Raji (cell line): ENCODE data around the gene ADAMTS17.

ENCODE experiments used
- POLR2A ChIP-seq: IDR thresholded peaks from 2 replicates; pipeline ENCODE4 v1.6.1; 2011; ENCODE audit warnings: low read depth, low read length, control low read depth; ENCODE audit not compliant: insufficient read depth

Gene ADAMTS17

DNA sequence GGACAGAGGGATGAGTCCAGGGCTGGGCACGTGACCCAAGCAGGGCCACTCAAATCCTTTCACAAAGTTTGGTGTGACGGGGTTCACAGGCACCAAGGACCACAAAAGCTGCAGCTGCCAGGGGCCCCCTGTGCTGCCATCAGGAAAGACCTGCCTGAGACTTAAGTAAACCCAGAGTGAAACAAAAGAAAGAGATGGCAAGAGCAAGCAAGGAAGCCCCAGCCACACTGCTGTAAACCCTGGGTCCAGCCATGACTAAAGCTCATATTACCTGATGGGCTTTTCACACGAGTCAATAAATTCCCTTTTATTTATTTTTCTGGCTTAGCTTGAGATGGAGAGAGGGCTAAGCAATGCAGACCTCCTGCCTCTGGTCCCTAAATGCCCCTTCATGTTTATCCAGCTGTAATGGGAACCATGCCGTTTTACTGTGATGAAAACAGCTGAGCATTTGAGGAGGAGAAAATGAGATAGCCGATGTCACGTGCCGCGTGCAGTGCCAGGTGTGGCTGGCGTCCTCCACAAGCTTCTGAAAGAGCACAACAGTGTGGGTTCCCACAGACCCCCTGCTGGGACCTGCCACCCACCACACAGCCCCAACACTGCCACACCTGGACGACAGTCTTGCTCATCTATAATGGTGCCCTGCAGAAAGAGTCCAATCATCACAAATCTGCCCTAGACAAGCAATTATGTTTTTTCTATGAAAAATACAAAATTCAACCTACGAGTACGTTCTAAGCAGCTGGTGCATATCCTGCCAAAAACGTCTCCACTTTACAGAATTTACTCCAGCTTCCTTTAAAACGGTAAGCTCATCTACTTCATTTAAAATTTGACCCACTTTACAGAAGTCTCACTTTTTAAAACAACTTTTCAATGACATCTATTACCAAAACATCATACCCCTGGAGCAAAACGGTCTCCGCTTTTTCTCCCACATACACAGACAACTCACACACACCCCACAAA lies 34.2 kb downstream of the ADAMTS17 start:
- TF ChIP-seq POLR2A = no peak

DNA sequence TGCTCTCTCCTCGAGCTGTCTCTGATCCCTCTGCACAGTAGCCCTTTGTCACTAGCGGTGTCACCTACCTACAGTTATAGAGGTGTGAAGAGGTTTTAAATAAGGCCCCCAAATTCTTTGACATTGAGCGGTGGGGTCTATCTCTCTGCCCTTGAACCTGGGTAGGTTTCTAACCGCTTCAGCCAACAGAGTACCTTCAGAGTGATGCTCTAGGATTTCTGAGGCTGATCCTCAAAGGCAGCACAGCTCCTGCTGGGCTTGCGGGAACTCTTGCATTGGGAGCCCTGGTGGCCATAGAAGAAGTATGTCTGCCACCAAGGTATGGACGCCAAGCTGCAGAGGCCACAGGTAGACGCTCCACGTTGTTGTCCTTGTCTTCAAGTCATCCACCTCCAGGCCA lies 35.7 kb downstream of the ADAMTS17 start:
- TF ChIP-seq POLR2A = no peak

DNA sequence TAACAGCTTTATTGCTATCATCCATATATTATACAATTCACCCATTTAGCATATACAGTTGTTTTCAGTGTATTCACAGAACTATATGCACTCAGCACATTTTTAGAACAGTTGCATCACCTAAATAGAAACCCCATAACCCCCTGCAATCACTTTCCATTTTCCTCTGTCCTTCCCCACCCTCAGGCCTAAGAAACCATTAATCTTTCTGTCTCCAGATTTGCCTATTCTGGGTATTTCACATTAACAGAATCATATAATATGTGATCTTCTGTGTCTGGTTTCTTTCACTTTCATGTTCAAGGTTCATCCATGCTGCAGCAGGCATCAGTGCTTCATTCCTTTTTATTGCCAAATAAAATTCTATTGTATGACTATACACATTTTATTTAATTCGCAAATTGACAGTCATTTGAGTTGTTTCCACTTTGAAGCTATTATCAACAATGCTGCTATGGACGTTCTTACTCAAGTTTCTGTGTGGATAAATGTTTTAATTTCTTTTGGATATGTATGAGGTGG lies 39.8 kb downstream of the ADAMTS17 start:
- no peak for TF ChIP-seq POLR2A

DNA sequence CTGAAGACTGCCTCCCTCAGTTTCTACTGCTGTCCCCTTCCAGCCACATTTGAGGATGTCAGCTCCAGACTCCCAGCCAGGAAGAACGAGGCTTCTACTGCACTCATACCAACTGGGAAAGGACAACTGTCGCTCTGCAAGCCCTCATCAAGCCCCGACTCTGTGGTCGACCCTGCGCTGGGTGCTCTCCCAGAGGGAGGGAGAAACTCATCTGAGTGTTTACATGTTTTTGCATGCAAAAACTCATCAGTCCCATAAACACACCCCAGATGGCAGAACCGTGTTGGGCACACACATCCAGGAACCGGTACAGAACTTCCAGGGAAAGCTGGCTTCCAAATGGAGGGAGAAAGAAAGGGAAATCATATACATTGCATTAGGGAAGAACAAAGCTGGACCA lies 43.5 kb downstream of the ADAMTS17 start:
- TF ChIP-seq POLR2A = no peak

DNA sequence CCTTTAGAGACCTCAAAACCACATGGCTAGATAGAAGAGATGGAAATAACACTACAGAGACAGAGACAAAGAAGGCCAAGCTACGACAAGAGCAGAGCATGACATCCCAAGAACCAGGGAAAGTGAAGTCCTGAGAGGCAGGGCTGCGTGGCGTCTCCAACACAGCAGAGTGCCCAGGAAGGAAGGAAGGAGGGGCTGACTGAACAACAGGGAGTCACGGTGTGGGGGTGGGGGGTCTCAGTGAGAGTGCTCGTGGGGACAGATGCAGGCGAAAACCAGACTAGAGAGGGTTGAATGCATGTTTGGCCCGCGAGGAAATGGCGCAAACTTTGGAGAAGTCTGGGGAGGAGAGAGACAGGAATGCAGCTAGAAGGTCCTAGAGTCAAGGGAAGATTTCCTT lies 44.0 kb downstream of the ADAMTS17 start:
- TF ChIP-seq POLR2A = no peak

DNA sequence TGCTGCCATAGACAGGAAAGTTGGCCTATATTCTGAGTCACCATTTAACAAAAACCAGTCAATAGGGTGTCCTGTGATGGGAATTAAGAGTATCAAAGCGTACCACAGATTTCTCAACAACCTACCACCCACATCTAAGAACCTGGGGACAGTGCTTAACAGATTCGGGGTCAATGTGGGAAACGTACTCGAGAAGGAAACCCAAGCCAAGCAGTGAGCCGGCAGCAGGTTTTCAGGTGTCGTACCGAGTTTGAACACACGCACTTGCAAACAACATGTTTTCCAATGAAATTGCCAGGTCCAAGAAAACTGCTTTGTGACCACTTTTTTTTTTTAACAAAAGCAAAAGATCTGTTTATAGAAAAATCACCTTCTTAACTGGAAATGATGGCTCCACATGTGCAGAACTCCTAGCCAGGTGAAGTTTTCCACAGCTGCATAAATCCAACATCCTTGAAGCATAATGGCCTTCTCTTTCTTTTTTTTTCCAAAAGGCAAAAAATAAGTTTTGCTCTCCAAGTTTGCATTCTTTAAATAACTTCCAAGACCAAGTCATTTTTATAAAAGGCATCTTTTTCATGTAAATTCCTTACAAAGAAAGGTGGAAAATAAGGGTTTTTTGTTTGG lies 45.7 kb downstream of the ADAMTS17 start:
- no peak for TF ChIP-seq POLR2A

DNA sequence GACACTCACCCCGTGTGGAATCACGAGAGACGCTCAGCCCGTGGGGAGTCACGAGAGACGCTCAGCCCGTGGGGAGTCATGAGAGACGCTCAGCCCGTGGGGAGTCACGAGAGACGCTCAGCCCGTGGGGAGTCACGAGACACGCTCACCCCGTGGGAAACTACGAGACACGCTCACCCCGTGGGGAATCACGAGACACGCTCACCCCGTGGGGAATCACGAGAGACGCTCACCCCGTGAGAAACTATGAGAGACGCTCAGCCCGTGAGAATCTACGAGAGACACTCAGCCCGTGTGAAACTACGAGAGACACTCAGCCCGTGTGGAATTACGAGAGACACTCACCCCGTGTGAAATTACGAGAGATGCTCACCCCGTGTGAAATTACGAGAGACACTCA lies 49.8 kb downstream of the ADAMTS17 start:
- TF ChIP-seq POLR2A = no peak

DNA sequence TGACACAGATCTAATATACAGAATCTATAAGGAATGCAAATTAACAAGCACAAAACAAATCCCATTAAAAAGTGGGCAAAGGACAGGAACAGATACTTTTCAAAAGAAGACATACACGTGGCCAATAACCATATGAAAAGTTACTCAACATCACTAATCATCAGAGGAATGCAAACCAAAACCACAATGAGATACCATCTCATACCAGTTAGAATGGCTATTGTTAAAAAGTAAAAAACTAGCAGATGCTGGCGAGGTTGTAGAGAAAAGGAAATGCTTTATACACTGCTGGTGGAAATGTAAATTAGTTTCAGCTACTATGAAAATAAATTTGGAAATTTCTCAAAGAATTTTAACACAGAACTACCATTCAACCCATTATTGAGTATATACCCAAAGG lies 50.7 kb downstream of the ADAMTS17 start:
- no peak for TF ChIP-seq POLR2A

DNA sequence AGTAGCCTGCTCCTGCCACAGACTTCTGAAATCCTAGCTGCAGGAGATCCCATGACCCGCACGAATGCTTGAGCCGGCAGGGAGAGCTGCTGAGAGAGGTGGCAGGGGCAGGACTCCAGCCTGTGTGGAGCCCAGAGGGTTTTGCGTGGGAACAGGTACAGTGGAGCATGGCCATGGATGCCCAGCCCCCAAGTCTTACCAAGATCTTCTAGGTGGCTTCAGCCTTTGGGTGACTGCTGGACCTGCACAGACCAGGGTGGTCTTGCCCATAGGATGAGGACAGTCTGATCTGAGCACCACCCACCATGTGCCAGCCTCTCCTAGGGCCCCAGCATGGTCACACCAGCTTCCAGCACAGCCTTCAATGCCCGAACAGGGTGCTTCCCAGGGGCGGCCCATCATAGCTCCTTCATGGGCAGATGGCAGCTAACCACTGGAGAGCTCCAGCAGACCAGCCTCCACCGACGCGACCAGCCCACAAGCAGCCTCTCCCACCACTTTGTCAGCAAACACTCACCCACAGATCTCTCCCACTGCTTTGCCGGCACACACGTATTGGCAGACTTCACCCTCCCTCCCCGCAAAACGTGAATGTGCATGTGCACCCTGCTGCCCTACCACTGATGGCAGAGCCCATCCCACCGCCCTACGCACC lies 56.0 kb downstream of the ADAMTS17 start:
- TF ChIP-seq POLR2A = no peak

DNA sequence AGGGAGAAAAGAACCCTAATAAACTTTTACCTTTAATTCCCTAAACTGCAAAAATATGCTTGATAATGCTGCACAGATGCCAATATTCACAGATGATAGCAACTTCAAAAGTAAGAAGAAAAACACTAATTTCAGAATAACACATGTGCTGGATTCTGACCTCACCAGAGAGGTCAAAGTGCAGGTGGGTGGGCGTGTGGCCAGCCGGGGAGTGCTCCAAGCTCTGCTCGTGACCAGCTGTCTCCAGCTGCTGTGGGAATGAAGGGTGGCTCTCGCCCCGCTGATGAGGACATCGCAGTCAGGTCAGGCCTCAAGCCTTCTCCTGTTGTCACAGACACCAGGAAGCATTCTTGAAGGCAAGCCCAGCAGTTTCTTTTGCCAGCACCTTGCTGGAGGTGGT lies 57.1 kb downstream of the ADAMTS17 start:
- TF ChIP-seq POLR2A = no peak

DNA sequence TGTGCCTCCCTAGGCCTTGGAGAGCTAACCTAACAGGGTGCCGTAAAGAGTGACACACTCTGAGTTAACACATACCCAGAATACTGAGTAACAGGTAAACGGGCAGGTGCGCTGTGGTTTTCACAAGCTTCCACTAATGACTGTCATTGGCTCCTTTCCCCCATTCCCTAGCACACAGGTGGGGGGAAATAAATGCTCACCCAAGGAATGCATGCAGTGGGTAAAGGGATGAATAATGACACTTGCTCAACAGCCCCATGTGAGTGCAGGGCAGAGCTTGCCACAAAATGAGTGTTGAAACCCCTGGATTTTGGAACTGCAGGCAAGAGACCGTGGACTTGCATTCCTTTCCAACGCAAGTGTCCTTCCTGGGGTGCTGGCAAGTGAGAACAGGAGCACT lies 57.6 kb downstream of the ADAMTS17 start:
- TF ChIP-seq POLR2A = no peak

DNA sequence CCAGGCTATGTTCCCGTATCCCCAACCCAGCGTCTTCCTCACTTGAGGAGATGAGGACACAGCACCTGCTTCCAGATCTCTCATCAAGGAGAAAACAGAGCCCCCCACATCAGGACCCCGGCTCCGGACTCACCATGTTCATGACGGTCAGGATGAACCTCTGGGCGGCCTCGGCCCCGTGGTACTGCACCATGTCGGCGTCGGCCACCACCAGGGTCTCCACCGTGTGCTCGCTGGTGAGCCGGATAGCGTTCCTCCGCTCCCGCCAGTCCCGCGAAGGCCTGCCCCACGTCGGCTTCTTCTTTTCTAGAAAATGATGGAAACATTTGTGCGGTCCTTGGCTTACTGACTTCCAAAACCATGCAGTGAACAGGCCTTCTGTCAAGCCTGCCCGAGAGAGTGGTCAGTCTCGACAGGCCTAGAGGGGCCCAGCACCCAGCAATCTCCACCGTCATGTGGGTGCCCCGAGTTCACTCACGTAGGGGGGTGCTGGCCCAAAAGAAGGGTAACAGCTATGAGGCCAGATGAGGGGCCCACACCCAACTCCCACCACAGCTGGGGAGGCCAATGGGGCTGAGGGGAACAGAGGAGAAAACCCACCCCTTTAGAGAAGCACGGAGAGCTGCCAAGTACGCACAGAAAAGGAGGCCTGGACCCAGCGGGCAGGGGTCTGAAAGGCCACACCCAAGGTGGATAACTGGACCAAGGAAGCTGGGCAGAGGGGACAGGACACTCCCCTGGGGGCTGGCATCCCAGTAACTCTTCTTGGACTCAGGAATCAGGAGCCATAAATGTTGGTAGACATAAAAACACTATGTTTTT lies 60.5 kb downstream of the ADAMTS17 start:
- no peak for TF ChIP-seq POLR2A

DNA sequence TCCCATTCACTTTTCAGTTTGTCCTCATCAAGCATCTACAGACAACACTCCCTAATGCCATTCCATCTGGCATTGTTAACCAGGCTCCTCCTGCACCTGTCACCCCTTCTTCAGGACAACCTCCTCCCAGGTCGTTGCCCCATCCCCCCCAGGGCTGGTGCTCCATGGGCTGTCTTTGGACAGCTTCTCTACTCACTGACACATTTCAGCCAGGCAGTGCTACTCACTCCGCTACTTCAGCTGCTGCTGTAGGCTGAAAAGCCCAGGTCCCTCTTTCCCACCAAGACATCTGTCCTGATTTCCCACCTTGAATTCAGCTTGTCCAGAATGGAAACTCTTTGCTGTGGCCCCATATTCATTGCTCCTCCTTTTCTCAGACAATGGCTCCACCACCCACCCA lies 61.9 kb downstream of the ADAMTS17 start:
- TF ChIP-seq POLR2A = no peak

DNA sequence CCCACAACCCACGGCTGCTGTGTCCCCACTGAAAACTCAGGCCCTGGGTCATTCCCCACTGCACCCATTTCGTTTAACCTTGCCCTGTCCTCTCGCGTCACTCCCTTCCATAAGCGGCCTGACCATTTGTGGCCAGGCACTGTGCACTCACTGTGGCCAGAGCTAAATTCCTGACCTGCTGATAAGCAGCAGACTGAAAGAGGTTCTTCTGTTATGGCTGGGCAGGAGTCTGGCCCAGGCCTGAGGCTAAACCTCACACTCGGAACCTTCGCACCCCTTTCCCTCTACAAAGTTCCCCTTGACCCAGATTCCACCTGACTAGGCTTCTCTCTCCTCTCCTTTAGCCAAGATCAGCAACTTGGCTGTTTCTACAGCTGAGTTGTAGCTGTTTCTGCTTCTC lies 62.3 kb downstream of the ADAMTS17 start:
- no peak for TF ChIP-seq POLR2A
